Fibroblast of mammary gland (primary cell): ENCODE data around the gene OSCP1.

Source experiments
- DNase-seq: peaks from one replicate; pipeline ENCODE4 v3.0.0-alpha.2; 2010; ENCODE audit warnings: low read depth
- H3K4me3 ChIP-seq: 2 replicates; pipeline ENCODE4 v1.5.1; 2011; ENCODE audit warnings: low read depth, mild to moderate bottlenecking, low read length, moderate library complexity; ENCODE audit not compliant: control insufficient read depth
- TF ChIP-seq, protein P1 (sequence below): conservative IDR thresholded peaks from 2 replicates; pipeline ENCODE4 v1.5.1; 2011; ENCODE audit warnings: low read depth, low read length, inconsistent platforms; ENCODE audit not compliant: control insufficient read depth, insufficient read depth

The OSCP1 gene

DNA sequence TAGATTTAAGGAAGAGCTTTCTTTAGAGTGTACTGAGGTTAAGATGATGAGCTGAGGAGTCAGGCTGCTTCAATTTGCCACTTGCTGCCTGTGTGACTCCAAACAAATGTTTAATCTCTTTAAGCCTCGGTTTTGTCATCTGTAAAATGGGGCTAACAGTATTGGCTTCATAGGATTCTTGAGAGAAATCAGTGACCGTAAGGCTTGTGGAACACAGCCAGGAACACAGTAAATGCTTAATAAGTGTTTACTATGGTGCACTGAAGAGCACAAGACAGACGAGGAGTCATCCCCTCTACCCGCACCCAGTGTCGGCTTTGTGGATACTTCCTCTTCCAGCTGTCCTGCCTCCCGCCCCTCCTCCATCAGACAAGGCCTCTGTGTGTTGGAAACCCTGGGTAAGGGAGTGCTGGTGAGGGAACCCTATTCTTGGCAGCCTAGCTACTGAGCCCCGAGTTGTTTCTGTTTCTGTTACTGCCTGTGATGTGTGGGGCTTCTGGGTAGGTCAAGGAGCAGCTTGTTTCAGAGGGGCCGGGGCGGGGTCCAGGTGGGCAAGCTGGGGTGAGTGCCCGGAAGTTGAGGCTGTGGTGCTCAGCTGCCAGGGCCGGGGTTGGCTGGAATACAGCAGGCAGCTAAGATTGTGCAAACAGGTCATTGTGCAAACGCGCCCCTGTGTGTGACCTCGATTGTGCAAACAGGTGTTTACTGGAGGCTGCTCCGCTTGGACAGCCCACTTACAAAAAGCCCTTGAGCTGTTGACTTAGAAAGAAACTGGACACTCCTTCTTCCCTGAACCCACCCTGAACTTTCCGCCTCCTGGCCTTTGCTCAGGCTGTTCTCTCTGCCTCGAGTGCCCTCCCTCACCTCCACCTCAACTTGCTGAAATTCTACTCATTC is 36.4 kb upstream of the OSCP1 start:
- no peak overlapping the region for H3K4me3 ChIP-seq
- TF ChIP-seq, protein P1, sequence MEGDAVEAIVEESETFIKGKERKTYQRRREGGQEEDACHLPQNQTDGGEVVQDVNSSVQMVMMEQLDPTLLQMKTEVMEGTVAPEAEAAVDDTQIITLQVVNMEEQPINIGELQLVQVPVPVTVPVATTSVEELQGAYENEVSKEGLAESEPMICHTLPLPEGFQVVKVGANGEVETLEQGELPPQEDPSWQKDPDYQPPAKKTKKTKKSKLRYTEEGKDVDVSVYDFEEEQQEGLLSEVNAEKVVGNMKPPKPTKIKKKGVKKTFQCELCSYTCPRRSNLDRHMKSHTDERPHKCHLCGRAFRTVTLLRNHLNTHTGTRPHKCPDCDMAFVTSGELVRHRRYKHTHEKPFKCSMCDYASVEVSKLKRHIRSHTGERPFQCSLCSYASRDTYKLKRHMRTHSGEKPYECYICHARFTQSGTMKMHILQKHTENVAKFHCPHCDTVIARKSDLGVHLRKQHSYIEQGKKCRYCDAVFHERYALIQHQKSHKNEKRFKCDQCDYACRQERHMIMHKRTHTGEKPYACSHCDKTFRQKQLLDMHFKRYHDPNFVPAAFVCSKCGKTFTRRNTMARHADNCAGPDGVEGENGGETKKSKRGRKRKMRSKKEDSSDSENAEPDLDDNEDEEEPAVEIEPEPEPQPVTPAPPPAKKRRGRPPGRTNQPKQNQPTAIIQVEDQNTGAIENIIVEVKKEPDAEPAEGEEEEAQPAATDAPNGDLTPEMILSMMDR = no peak
- DNase-seq = no peak

DNA sequence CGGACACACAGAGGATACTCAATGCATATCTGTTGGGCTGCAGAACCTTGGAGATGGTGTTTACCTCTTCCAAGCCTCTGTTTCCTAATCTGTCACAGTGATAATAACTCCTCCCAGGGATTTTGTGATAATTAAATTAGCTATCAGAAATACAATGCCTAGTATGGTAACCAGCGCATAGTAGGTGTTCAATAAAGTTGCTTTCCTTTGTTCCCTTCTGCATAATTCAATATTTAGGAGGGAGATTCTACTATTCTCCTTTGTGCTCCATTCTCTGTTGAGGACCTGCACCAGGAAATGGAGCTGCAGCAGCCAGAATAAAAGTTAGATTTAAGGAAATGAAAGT is 35.8 kb upstream of the OSCP1 start:
- no peak for DNase-seq
- TF ChIP-seq, protein P1 = no peak

GRCh38 chr1:36484099-36484498 is 33.8 kb upstream of the OSCP1 start:
- no peak for DNase-seq
- H3K4me3 ChIP-seq = no peak overlapping the region
- TF ChIP-seq, protein P1 = no peak

More for the DNA sequence above, 35.8 kb upstream of the OSCP1 start:
- no peak overlapping the region for H3K4me3 ChIP-seq

DNA sequence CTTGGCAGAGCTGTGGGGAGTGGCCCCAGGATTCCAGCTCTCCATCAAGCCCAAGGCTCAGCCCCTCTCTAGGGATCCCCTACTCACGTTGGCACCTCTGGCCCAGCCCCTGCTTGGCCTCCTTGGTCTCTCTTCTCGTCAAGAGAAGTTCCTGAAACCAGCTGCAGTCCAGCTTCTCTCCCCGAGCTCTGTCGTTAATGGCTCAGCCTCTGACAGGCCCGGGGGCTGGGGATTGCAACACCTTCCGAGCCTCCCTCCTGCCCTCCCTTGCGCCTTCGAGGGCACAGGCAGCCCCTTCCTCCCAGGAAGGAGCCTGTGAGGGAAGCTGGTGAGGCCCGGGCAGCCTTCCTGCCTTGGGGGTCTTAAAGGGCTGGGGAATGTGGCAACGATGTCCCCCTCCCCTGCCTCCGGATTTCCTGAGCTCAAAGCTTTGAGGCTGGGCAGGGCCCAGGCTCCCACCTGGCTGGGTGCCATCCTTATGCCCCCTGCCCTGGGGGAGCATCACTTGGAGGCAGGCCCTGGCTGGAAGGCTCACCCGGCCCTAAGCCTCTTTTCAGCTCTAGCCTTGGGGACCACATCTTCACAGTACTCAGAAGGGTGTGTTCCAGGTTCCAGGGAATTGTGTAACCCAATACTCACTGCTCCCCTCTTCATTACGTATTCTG is 32.6 kb upstream of the OSCP1 start, which contains the start of gene CSF3R:
CSF3R (minus strand) TSS at position 190 of the 665 bp plus-strand sequence. CDS start 3,417 bp downstream, outside the sequence.
- TF ChIP-seq, protein P1 = no peak
- no peak for DNase-seq
- H3K4me3 ChIP-seq = no peak within 1 kb of the TSS

DNA sequence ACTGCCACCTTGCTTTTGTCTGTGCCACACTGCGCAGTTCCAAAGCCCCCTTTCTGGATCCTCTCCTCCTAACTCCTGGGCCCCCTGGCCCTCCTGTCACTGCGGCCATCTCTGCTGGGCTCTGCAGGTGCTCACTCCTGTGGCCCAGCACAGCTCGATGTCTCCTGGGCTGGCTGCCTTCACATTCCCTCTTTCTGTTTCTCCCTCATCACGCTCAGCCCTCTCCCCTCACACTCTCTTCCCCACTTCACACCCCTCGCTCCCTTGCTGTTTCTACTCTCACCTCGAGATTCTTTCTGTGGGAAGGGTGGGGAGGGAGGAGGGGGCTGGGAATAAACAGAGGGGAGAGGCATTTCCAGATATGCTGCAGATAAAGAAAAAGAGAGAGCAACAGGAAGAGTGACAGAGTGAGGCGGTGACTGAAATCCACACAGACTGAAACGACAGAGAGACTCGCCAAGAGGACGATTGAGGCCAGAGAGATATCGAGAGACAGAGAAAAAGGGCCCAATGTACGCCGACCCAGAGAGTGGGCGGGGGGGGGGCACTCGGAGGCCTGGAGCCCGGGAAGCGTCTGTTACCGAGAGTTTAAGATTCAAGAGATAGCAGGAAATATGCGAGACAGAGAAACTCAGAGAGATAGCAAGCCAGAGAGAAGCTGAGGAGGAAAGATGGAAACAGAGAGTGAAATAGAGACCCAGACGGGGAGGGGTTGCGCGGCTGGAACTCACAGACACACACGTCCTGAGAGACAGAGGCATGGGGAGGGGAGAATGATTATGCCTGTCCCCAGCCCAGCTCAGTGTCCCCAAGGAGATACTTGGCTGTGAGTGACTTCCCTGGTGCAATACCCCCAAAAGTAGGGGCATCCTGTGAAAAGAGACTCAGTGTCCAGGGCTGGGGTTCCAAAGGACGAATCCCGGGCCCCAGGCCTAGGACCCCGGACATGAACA is 31.8 kb upstream of the OSCP1 start:
- TF ChIP-seq, protein P1 = no peak

DNA sequence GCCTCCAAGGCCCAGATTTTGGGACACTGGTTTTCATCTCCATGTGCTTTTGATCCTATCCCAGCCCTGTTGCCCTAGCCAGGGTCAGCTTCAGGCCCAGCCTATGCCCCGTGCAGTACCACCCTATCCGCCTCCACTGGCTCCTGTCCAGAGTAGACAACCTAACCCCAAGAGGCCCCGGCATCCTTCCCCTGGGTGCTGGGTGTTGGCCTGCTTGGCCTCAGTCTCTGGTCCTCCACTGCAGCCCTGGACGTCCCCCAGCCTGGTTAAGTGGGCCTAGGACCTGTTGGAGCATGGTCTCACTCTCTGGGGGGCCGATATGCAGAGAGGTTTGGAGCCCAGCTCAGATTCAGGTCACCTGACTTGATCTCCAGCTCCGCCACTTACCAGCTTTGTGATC is 30.8 kb upstream of the OSCP1 start:
- TF ChIP-seq, protein P1 = no peak
- H3K4me3 ChIP-seq = no peak overlapping the region
- no peak for DNase-seq

More for the DNA sequence above, 31.8 kb upstream of the OSCP1 start:
- no peak overlapping the region for H3K4me3 ChIP-seq
- DNase-seq = no peak
